HG03342 (cell line): ENCODE data around the gene USP35.
"Not testable (repeated sequence)": the region's sequence is repeated elsewhere in the genome, so short reads cannot be mapped to it uniquely, and the experiment has no call there.

ENCODE experiments used
- ATAC-seq: cut with Tn5 transposase; IDR thresholded peaks from one replicate; pipeline ENCODE4 v1.9.1; 2021; ENCODE audit warnings: mild to moderate bottlenecking, moderate library complexity; ENCODE audit not compliant: unreplicated experiment

Gene USP35

DNA sequence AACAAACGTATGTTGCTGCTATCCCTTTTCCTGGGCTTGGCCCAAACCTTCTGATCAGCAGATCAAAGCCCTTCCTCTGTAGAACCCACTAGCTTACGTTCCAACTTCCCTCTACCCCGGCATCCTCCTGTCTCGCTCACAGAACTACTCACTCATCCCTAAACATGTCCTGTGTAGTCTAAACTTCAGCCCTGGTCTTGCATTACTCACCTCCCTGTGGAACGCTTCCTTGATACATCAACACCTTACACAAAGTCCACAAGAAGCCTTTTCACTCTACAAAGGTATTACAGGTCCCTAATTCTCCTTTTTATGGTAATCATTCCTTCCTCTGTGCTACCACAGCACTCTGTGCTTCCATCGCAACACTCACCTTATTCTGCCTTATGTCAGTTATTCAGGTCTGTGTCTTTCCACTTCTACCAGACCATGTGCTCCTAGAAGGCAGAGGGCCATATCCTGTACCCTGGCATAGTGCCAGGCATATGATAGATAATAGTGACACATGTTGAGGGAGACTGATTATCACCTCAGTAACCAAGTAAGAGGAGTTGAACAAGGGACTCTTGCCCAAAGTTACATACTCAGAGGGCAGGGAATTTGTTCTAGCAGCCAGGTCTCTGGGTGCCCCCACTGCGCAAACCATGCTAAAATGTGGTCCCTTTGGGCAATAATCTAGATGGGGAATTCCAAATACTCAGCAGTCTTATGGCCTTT is 41.6 kb downstream of the USP35 start:
- ATAC-seq: no peak

DNA sequence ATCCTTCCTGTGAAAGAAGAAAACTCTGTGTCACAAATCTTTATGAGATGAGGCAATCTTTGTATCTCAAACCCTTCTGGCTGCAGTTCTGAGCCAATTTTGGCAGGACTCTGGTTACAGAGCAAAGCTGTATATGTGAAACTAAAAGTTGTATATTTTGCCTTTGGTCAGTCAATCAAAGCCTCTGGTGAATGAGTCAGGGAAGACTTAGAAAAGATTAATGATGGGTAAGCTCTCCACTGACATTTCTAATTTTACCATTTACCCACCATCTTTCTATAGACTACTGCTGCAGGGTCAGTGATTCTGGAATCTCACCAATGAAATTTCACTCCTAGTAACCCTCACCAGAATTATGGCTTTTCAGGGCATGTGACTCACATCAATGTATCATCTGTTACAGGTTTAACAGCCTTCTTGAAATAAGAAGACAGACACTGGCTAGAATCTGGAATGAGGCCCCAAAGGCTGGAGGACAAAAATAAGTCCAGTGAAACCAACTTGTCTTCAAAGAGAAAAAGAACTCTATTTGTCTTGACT is 43.3 kb downstream of the USP35 start:
- ATAC-seq: no peak

GRCh38 chr11:78233046-78233445 is 44.3 kb downstream of the USP35 start:
- not testable (repeated sequence) for ATAC-seq

GRCh38 chr11:78234006-78234405 is 45.3 kb downstream of the USP35 start:
- ATAC-seq: no peak

GRCh38 chr11:78237293-78238046 is 48.8 kb downstream of the USP35 start:
- ATAC-seq: no peak

DNA sequence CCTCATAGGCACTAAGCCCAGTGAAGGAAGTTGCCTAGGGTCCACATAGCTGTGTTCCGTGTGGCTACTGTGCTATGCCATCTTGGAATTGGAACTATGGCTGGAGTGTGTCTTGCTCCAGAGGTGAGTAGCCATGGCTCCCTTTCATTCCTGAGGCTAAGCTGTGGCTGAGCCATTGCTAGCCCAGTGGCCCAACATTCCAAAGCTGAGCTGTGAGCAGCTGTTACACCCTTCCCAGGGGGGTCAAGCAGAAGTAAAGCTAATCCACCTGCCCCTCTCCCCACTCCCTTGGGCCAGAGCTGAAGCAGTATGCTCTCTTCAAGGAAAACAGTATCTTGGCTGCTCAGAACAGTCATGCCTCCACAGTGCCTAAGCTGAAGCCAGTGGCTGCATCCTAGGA is 51.1 kb downstream of the USP35 start:
- no peak for ATAC-seq

DNA sequence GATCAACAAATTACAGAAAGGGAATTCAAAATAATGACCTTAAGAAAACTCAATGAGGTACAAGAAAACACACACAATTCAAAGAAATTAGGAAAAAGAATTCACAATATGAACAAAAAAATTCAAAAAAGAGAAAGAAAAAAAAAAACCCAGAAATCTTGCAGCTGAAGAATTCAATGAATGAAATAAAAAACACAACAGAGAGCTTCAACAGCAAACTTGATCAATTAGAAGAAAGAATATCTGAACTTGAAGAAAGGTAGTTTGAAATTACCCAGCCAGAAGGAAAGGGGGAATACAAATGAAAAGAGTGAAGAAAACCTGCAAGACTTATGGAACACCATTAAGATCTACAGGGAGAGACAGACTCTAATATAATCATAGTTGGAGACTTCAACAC is 52.8 kb downstream of the USP35 start:
- ATAC-seq: no peak

- no peak for ATAC-seq
These were observed 55.4 kb downstream of the USP35 start for GRCh38 chr11:78244080-78244479.

DNA sequence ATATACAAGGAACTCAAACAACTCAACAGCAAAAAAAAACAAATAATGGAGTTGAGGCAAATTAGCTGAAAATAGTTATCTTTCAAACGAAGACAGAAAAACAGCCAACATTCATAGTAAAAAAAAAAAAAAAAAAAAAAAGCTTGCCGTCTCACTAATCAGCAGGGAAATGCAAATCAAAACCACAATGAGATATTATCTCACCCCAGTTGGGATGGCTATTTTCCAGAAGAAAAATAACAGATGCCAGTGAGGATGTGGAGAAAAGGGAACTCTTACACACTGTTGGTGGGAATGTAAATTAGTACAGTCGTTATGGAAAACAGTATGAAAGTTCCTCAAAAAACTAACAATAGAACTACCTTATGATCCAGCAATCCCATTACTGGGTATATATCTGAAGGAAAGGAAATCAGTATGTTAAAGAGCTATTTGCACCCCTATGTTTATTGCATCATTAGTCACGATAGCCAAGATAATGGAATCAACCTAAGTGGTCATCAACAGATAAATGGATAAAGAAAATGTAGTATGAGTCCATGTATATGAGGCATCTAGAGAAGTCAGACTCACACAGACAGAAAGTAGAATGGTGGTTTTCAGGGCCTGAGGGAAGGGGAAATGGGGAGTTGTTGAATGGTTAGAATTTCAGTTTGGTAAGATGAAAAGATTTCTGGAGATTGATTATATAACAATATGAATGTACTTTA is 56.0 kb downstream of the USP35 start:
- ATAC-seq: no peak

DNA sequence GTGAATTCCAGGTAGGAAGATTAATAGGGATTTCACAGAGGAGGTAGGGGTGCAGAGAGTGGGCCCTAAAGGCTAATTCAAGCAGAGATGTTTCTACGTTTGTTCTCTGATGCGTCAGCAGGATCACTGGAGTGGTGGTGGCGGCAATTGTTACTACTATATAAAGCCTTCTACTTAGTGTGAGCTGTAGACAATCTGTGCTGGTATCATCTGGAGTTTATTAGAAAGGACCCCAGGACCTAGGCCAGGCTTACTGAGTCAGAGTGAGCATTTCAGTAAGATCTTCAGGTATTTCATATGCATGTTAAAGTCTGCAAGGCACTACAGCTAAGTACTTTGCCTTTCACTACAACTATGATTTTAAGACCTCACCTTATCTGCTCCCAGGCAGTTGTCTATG is 59.5 kb downstream of the USP35 start:
- no peak for ATAC-seq

DNA sequence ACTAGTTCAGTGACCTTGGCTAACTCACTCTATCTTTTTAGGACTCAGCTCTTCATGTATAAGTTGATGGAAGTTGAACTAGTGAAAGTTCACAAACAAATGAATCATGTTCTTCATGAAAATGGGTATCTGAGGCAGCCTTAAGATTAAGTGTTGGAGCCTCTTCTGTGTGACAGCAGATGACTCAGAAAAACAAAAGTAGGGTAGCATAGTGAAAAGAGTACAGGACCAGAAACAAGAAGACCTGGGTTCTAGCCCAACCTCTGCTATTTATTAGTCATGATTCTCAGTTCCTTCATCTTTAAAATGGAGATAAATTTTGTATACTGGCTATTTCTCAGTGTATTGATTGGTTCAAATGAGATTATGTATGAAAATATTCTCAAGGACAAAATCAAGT is 60.2 kb downstream of the USP35 start:
- ATAC-seq: no peak

DNA sequence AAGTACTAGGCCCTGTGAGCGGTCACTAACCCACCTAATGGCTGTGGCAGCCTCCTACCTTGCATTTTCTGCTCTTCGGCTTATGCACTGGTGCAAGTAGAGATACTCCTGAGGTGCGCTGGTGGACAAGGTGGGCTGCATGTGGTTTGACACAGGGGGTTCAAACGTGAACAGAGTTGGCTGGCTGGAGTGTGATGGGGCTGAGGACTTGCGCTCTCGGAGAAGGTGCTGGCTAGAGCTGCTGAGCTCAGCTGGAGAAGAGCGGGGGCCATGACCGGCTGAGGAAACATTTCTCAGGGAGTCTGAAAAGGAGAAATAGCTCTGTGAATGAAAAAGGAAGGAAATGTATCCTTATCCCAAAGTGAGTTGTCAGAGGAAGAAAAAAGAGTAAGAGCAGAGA is 61.4 kb downstream of the USP35 start:
- ATAC-seq: no peak

DNA sequence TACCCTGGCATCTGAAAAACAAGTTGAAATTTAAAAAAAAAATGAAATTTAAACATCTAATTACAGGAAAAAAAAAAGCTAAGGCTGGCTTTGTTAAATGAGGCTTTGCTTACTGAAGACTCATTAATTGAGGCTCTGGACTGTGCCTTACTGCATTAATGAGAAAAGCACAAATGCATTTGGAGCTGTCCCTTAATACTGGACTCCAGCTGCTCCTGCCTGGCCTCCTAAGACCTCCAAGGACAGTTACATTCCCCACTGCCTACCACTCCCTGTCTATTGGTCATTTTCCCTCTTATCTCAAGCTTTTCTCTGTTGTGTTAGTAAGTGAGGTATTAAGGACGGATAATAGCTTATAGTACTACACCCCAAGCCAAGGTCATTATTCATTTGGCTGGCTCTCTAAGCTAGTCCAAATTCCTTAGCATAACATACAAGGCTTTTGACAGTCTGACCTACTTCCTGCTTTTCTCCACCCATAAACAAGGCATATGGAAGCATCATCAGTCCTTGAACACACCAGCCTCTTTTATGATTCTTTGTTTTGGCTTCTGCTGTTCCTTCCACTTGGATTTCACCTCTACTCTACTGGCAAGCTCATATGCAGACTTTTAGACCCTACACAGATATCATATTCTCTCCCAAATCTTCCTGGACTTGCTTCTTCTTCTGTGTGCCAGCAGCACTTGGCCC is 62.5 kb downstream of the USP35 start:
- ATAC-seq: no peak

DNA sequence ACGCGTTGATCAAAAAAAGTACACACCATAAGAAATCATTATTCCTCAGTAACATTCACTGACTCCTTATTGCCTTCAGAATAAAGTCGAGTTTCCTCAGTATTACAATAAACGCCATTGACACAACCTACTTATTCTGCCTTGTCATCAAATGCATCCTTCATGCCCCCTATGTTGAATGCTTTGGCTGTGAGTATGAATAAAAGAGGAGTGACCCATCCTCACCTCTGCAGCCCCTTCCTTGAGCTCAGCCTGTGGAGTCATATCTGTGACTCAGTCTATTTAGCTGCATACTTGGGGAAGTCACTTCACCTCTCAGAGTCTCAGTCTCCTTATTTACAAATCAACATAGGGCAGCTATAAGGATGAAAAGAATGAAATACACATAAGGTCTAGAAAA is 65.1 kb downstream of the USP35 start:
- no peak for ATAC-seq

DNA sequence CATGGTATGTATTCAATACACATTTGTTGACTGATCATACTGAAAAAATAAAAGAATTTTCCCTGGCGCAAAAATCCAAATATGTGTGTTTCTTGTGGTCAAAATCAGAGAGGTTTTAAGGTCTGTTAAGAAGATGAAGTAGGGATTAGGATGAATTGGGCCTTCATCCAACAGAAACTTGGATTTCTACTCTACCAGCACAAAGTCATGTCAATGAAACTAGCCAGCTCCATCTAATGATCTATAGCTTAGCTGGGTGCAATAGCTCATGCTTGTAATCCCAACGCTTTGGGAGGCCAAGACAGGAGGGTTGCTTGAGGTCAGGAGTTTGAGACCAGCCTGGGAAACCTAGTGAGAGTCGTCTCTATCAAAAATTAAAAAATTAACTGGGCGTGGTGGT is 65.5 kb downstream of the USP35 start:
- ATAC-seq: no peak

GRCh38 chr11:78255919-78256318 is 67.2 kb downstream of the USP35 start:
- ATAC-seq: no peak

DNA sequence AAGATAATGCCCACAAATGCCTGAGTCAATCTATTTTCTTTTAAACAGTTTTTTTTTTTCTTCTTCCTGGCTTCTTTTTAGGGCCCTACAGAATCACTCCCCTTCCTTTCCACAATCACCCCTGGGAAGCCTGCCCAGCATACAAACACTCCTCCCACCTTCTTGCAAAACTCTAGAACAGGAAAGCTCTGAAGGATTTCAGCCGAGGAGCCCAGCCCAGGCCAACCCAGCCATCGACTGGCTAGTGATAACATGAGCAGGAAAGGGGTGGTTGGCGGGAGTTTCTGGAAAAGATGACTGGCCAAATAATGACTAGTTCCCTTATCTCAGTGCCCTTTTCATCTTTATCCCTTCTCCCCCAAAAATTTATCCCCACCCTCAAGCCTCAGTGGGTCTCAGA is 68.2 kb downstream of the USP35 start:
- no peak for ATAC-seq

DNA sequence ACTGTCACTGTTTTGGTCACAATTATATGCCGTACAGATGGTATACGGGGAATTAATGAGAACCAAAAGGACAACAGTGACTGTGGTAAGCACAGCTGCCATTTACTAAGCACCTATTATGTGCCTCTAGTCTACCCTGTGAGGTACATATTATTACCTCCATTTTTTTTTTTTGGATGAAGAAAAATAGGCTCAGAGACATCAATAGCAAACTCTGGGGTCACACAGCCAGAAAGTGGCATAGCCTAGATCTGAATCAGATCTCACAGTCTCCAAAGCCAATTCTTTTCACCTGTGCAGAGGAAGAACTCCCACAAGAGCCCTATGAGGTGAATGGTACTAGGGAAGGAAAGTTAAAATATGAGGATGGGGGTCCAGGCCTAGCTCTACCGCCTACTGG is 68.9 kb downstream of the USP35 start:
- no peak for ATAC-seq

GRCh38 chr11:78259777-78260487 is 71.2 kb downstream of the USP35 start:
- no peak for ATAC-seq

GRCh38 chr11:78261367-78261766 is 72.6 kb downstream of the USP35 start:
- ATAC-seq: no peak
